ENCODE results near the gene CHMP1B.
"Not testable (repeated sequence)": the region's sequence is repeated elsewhere in the genome, so short reads cannot be mapped to it uniquely, and the experiment has no call there.

The CHMP1B gene

DNA sequence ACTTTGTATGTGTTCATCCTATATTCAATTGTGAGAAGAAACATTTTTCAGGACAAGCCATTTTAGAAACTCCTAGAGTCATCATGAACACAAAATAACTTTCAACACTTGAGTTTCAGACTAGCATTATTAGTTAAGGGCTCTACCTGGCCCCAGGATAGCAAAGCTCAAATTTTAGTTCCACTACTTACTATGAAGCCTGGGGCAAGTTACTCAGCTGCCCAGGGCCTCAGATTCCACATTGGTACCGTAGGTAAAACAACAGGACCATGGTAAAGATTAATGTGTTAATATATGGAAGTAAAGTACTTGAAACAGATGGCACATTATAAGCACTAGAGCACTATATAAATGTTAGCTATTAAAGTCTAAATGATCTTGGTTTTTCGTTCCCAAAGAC, 37.5 kb downstream of the CHMP1B start:
- Histone ChIP-seq H3K4me3 (no peak overlapping the region), H3K27ac (no peak overlapping the region)

DNA sequence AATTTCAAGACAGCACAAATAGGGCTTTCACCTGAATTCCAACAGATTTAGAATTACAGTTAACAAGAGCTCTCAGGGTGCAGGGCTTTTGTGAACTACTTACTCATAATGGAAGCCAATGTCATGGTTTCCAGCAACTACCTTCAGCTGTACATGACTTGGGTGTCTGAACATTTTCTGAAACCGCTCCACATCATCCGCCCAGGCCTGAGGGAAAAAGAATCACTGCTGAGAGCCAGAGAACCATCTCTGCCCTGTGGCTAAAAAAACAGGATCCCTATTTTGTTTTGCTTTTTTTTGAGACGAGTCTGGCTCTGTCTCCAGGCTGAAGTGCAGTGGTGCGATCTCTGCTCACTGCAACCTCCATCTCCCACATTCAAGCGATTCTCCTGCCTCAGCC, 38.1 kb downstream of the CHMP1B start:
- H3K27ac ChIP-seq, result no peak overlapping the region
- no peak overlapping the region for H3K4me3 ChIP-seq

DNA sequence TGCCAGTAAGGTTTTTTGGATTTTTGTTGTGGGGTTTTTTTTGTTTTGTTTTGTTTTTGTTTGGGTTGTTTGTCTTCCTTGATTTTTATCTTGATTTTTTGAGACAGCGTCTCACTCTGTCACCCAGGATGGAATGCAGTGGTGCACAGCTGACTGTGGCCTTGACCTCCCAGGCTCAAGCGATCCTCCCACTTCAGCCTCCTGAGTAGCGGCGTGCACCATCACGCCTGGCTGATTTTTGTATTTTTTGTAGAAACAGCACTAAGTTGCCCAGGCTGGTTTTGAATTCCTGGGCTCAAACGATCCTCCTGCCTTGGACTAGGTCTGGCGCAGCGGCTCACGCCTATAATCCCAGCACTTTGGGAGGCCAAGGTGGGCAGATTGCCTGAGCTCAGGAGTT, 40.5 kb downstream of the CHMP1B start:
- Histone ChIP-seq H3K27ac (no peak overlapping the region), H3K4me3 (no peak overlapping the region)

DNA sequence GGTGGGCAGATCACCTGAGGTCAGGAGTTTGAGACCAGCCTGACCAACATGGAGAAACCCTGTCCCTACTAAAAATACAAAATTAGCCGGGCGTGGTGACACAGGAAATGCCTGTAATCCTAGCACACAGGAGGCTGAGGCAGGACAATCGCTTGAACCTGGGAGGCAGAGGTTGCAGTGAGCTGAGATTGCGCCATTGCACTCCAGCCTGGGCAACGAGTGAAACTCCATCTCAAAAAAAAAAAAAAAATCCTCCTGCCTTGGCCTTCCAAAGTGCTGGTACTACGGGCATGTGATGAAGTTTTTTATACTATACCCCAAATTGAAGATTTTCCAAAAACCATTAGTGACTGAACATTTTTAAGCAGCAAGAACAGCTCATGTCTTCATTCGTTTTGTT, 41.2 kb downstream of the CHMP1B start:
- H3K4me3 ChIP-seq, H3K27ac ChIP-seq: not testable (repeated sequence)

DNA sequence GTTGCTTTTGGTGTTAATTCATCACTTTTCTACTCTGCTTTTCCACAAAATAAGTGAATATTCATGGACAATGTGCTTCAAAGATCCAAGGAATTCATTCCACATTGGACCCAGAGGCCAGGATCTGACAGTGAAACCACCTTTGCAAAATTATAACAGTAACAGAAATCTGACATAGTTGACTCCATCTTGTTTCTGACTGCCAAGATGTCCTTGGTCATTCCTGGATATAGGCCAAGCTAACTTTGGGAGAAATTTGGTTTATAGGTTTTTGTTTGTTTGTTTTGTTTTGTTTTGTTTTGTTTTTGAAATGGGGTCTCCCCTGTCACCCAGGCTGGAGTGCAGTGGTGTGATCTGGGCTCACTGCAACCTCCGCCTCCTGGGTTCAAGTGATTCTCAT, 46.6 kb downstream of the CHMP1B start:
- Histone ChIP-seq H3K4me3 (no peak overlapping the region), H3K27ac (no peak overlapping the region)

DNA sequence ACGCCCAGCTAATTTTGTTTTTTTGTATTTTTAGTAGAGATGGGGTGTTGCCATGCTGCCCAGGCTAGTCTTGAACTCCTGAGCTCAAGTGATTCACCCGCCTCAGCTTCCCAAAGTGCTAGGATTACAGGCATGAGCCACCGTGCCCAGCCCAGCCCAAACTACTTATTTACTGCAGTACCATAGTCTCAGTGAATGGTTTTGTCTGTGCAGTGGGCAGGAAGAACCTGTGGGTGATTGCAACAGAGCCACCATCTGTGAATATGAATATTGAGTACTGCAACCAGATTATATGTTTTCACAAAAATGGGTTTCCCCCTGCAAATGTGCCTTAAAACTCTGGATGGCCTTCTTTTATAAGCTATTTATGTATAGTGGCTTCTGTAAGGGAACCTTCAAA, 47.9 kb downstream of the CHMP1B start:
- no peak overlapping the region for H3K4me3 ChIP-seq

DNA sequence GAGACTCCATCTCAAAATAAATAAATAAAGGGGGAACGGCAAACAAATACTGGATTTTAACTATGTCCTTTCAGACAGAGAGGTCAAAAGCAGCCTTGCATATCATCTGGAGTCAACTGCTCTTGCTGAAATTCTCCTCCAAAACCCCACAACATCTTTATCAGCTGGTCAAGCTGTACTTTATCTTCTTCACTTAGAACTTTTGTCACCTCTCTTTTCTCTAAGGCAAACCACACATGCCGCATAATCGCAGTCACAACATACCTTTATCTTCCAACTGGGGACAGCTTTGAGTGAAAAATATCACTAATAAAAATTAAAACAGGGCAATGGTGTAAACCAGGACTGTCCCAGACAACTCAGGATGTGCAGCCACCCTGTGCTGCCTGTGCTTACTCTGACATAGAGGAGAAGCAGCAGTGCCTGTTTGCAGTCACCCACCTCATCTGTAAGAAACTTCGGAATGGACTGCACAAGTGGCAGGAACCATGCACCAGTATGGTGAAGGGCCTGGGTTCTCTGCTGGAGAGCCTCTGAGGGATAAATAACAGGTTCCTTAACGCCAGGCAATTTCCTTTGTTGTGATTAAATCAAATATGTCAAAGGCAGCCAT, 50.7 kb downstream of the CHMP1B start:
- no peak overlapping the region for H3K27ac ChIP-seq
- no peak overlapping the region for H3K4me3 ChIP-seq

More for the DNA sequence above, 47.9 kb downstream of the CHMP1B start:
- H3K27ac ChIP-seq, result no peak overlapping the region

DNA sequence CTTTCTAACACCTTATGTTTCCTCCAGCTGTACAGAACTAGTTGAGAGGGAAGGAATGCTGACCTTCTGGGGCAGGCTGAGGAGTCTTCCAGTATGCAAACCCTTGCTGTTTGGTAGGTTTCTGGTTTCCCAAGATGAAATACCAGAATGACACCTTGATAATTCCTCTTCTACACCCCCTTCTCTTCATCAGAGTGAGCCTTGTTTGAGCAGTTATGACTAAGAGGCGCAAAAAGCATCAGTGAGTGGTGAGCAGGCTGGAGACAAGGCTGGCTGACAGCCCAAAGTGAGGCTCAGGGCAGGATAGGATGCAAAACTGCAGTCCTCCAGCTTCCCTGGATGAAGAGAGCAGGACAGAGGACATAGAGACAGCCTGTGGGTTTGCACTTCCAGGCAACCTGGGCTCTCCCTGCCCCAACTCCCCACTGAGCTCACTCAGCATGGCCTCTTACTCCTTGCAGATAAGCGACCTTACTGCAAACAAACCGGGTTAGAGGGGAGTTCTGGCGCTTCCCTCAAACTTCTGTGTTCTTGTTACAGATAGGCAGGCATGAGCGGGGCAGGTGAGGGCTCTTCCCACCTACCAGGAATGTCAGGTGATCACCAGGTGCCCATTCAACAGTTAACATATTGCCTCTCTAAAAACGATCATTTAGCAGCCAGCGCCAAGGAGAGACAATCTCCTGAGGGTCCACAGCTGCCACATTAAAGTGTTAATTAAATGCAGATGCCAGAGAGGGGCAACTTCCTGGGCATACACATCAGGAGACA, 51.5 kb downstream of the CHMP1B start:
- Histone ChIP-seq H3K27ac (no peak overlapping the region), H3K4me3 (no peak overlapping the region)

All from skin epidermis (tissue), 12 donors.